Loucy (cell line): ENCODE measurements around the gene AADAC.
"Not testable (repeated sequence)": the region's sequence is repeated elsewhere in the genome, so short reads cannot be mapped to it uniquely, and the experiment has no call there.

Experiments
- H2AFZ ChIP-seq: fragments of 200-600 bp; sonication (generic); 2 replicates; pipeline ENCODE4 v1.6.0; 2016; ENCODE audit warnings: antibody characterized with exemption, mild to moderate bottlenecking, low read length, moderate library complexity
- H3F3A ChIP-seq: fragments of 200-600 bp; 2 replicates; pipeline ENCODE4 v1.6.0; 2016; ENCODE audit warnings: antibody characterized with exemption, low read depth, mild to moderate bottlenecking
- H3K27me3 ChIP-seq: fragments of 200-600 bp; sonication (generic); 2 replicates; pipeline ENCODE4 v1.6.1; 2014; ENCODE audit warnings: low read length, mild to moderate bottlenecking; ENCODE audit not compliant: insufficient read depth, poor library complexity, severe bottlenecking
- H3K36me3 ChIP-seq: fragments of 200-600 bp; sonication (generic); 2 replicates; pipeline ENCODE4 v1.6.1; 2016; ENCODE audit warnings: low read length; ENCODE audit not compliant: insufficient read depth
- H3K4me1 ChIP-seq: fragments of 200-600 bp; sonication (generic); 2 replicates; pipeline ENCODE4 v1.5.1; 2014; ENCODE audit warnings: low read length, mild to moderate bottlenecking; ENCODE audit not compliant: insufficient read depth, poor library complexity, severe bottlenecking
- H3K4me2 ChIP-seq: fragments of 200-600 bp; sonication (generic); 2 replicates; pipeline ENCODE4 v1.6.0; 2014; ENCODE audit warnings: antibody characterized with exemption, low read length, low read depth, mild to moderate bottlenecking; ENCODE audit not compliant: poor library complexity, severe bottlenecking
- H3K4me3 ChIP-seq: fragments of 200-600 bp; sonication (generic); 2 replicates; pipeline ENCODE4 v1.5.1; 2014; ENCODE audit warnings: low read length, mild to moderate bottlenecking, mixed read lengths; ENCODE audit not compliant: poor library complexity, severe bottlenecking
- H3K79me2 ChIP-seq: fragments of 200-600 bp; sonication (generic); 2 replicates; pipeline ENCODE4 v1.6.1; 2014; ENCODE audit warnings: low read length; ENCODE audit not compliant: insufficient read depth
- H3K9ac ChIP-seq: fragments of 200-600 bp; sonication (generic); 2 replicates; pipeline ENCODE4 v1.6.0; 2014; ENCODE audit warnings: mild to moderate bottlenecking, low read depth, low read length, moderate library complexity; ENCODE audit not compliant: poor library complexity, severe bottlenecking
- H3K9me2 ChIP-seq: fragments of 200-600 bp; sonication (generic); replicated peaks from 2 replicates; pipeline ENCODE4 v1.6.1; 2016; ENCODE audit warnings: low read depth, low read length, mixed read lengths
- H3K9me3 ChIP-seq: fragments of 200-600 bp; sonication (generic); 2 replicates; pipeline ENCODE4 v1.6.1; 2014; ENCODE audit warnings: mild to moderate bottlenecking, antibody characterized with exemption, low read length, low read depth; ENCODE audit not compliant: insufficient read depth
- H4K20me1 ChIP-seq: fragments of 200-600 bp; sonication (generic); 2 replicates; pipeline ENCODE4 v1.6.0; 2014; ENCODE audit warnings: antibody characterized with exemption, low read length, mild to moderate bottlenecking; ENCODE audit not compliant: insufficient read depth, poor library complexity, severe bottlenecking
- CTCF ChIP-seq: fragments of 200-600 bp; sonication (generic); conservative IDR thresholded peaks from 2 replicates; pipeline ENCODE4 v1.5.1; 2014; ENCODE audit warnings: mild to moderate bottlenecking, antibody characterized with exemption, low read length
- EZH2phosphoT487 ChIP-seq: fragments of 200-600 bp; IDR thresholded peaks from 2 replicates; pipeline ENCODE4 v1.6.1; 2018; ENCODE audit warnings: antibody characterized with exemption, mild to moderate bottlenecking, moderate library complexity, borderline replicate concordance

Gene AADAC

GRCh38 chr3:151843275-151843674 lies 29.4 kb downstream of the AADAC start:
- no peak for TF ChIP-seq CTCF
- no peak for TF ChIP-seq EZH2phosphoT487

GRCh38 chr3:151845306-151845905 lies 31.5 kb downstream of the AADAC start:
- Histone ChIP-seq H3K27me3 (no peaks in the 10 kb centered on the region), H3K79me2 (no peaks in the 10 kb centered on the region), H3K4me2 (no peak overlapping the region), H3K4me1 (no peaks in the 10 kb centered on the region), H4K20me1 (no peaks in the 10 kb centered on the region), H3K9ac (no peak overlapping the region), H3K36me3 (no peaks in the 10 kb centered on the region), H3K9me3 (peaks cover 12% of the 10 kb centered on the region; the same call in 1 of the 2 replicates), H3F3A (no peaks in the 10 kb centered on the region), H3K4me3 (no peak overlapping the region), H3K9me2 (no peaks in the 10 kb centered on the region), H2AFZ (no peak overlapping the region)
- TF ChIP-seq CTCF (no peak), EZH2phosphoT487 (no peak)

More at GRCh38 chr3:151843275-151843674, 29.4 kb downstream of the AADAC start:
- Histone ChIP-seq H3F3A (no peaks in the 10 kb centered on the region), H3K9me3 (0 out of 2 replicates have a peak, but pooled peaks cover 4% of the 10 kb centered on the region), H3K9me2 (no peaks in the 10 kb centered on the region), H3K4me1 (no peaks in the 10 kb centered on the region), H3K27me3 (no peaks in the 10 kb centered on the region), H3K4me2 (no peak overlapping the region), H4K20me1 (no peaks in the 10 kb centered on the region), H2AFZ (peak overlapping the region; percentile 75), H3K36me3 (no peaks in the 10 kb centered on the region), H3K79me2 (no peaks in the 10 kb centered on the region), H3K9ac (no peak overlapping the region), H3K4me3 (no peak overlapping the region)

- not testable (repeated sequence) for H3K36me3 ChIP-seq, H2AFZ ChIP-seq, H3F3A ChIP-seq, H3K9me2 ChIP-seq, H4K20me1 ChIP-seq, H3K4me2 ChIP-seq, H3K4me3 ChIP-seq, H3K79me2 ChIP-seq, H3K4me1 ChIP-seq, H3K27me3 ChIP-seq, H3K9ac ChIP-seq
- H3K9me3 ChIP-seq, result peaks cover 12% of the 10 kb centered on the region; the same call in 1 of the 2 replicates
Measured at GRCh38 chr3:151850065-151850464, 36.1 kb downstream of the AADAC start.
